Caco-2 (cell line): ENCODE measurements around the gene MRPS21. TPM values are rescaled to one million over a fixed set of nuclear protein-coding genes. Genes with fewer than 3 reads are reported as not detected.

Source experiments
- BruUV-seq: library from RNA; stranded (reverse); fragments of 400-500 nt; replicated peaks from 2 replicates; lab custom pipeline; 2021; lab: Mats Ljungman, UMichigan
- CTCF ChIA-PET: fragments of 300-600 bp; sonication (Branson Sonifier 250); formaldehyde crosslinking; loops from one replicate; lab custom pipeline; 2022; ENCODE audit warnings: antibody characterized with exemption; lab: Charles Lee
- POLR2A ChIA-PET: fragments of 300-600 bp; sonication (Branson Sonifier 250); formaldehyde crosslinking; loops from one replicate; lab custom pipeline; 2022; ENCODE audit warnings: antibody characterized with exemption; lab: Charles Lee
- DNase-seq, 2 experiments: peaks; one replicate each; pipeline versions ENCODE4 v3.0.0 to v3.0.0-alpha.2; 2020 to 2022
- H3K27me3 ChIP-seq: replicated peaks from 2 replicates; pipeline ENCODE4 v1.6.0; 2011; ENCODE audit warnings: low read length; ENCODE audit not compliant: control insufficient read depth, insufficient read depth
- H3K36me3 ChIP-seq: 2 replicates; pipeline ENCODE4 v1.5.1; 2011; ENCODE audit warnings: low read length; ENCODE audit not compliant: control insufficient read depth, insufficient read depth
- H3K4me1 ChIP-seq: fragments of 250-450 bp; sonication (Bioruptor Pico); 2 replicates; pipeline ENCODE4 v1.5.1; 2020; ENCODE audit warnings: mild to moderate bottlenecking
- H3K4me3 ChIP-seq: 2 replicates; pipeline ENCODE4 v1.5.1; 2011; ENCODE audit warnings: low read depth, mild to moderate bottlenecking, control low read depth, low read length
- H3K9me3 ChIP-seq: fragments of 250-450 bp; sonication (Bioruptor Pico); 2 replicates; pipeline ENCODE4 v1.5.1; 2020; ENCODE audit warnings: mild to moderate bottlenecking, moderate library complexity
- H3K27ac Mint-ChIP-seq: one replicate; pipeline ENCODE4 v1.8.0; 2022; ENCODE audit warnings: mixed read lengths; ENCODE audit not compliant: unreplicated experiment
- H3K27me3 Mint-ChIP-seq: one replicate; pipeline ENCODE4 v1.8.0; 2022; ENCODE audit warnings: mixed read lengths; ENCODE audit not compliant: insufficient read depth, unreplicated experiment
- H3K36me3 Mint-ChIP-seq: one replicate; pipeline ENCODE4 v1.8.0; 2022; ENCODE audit warnings: mild to moderate bottlenecking, mixed read lengths; ENCODE audit not compliant: insufficient read depth, unreplicated experiment
- H3K4me1 Mint-ChIP-seq: one replicate; pipeline ENCODE4 v1.8.0; 2022; ENCODE audit warnings: low read depth, mixed read lengths; ENCODE audit not compliant: unreplicated experiment
- H3K4me3 Mint-ChIP-seq: one replicate; pipeline ENCODE4 v1.8.0; 2022; ENCODE audit warnings: mild to moderate bottlenecking, moderate library complexity, mixed read lengths; ENCODE audit not compliant: unreplicated experiment
- H3K9me3 Mint-ChIP-seq: one replicate; pipeline ENCODE4 v1.8.0; 2022; ENCODE audit warnings: mixed read lengths; ENCODE audit not compliant: unreplicated experiment
- intact Hi-C: fragments of 100-400 bp; cut with micrococcal nuclease; formaldehyde crosslinking; loops from one replicate; pipeline ENCODE4 v1.10.0; 2022; ENCODE audit not compliant: unreplicated experiment
- total RNA-seq: library from RNA; stranded (reverse); gene quantifications from 2 replicates; pipeline ENCODE4 v1.2.3, GENCODE V29; 2022
- TF ChIP-seq, protein P1 (sequence below), 2 experiments: fragments of 200-600 bp in 1 of 2; IDR thresholded peaks; 1 replicate in 1 of 2; 2 replicates in 1 of 2; pipeline versions ENCODE4 v1.5.1 to v1.8.0; 2011 to 2022; ENCODE audit warnings: antibody characterized with exemption in 1 of 2, control low read depth in 1 of 2, inconsistent platforms in 1 of 2, low read depth in 1 of 2, low read length in 1 of 2, mild to moderate bottlenecking in 1 of 2, moderate library complexity in 1 of 2; ENCODE audit not compliant: insufficient read depth in 1 of 2, severe bottlenecking in 1 of 2, unreplicated experiment in 1 of 2

MRPS21 gene
- total RNA-seq, 1 experiment from 2014 or later, result 16.7 TPM

DNA sequence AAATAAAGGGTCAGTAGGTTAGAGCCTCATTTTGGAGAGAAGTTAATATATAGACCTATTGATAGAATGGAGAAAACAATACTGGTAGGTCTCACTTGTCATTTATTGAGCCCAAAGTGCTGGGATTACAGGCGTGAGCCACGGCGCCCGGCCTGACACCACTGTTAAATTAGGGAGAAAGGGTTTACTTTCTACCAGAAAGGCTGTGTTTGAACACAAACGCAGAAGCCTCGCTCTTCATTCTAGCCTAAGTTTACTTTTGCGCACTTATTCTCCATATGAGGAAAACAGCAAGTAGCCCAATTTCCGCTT lies 27.0 kb downstream of the MRPS21 start:
- POLR2A ChIA-PET, result interaction anchor here (0.9 to 1.1 kb wide), 2 partner anchors 43 to 310 kb away, joined by 3 to 8 read pairs; partner anchors contain the start of gene RPRD2
- Mint-ChIP-seq H3K9me3 (no peaks in the 10 kb centered on the region), H3K27ac (peak overlapping the region; percentile 93), H3K4me3 (peak overlapping the region; percentile 92), H3K36me3 (peaks cover 47% of the 10 kb centered on the region), H3K27me3 (no peaks in the 10 kb centered on the region), H3K4me1 (no peaks in the 10 kb centered on the region)
- Histone ChIP-seq H3K9me3 (no peaks in the 10 kb centered on the region), H3K36me3 (no peaks in the 10 kb centered on the region; the same call in none of the 2 replicates), H3K4me1 (peaks cover 10% of the 10 kb centered on the region), H3K4me3 (peak overlapping the region; percentile 76), H3K27me3 (no peaks in the 10 kb centered on the region)
- CTCF ChIA-PET, result interaction anchor here (0.6 kb wide), 1 partner anchor 1265 kb away, joined by 3 read pairs; no protein-coding TSS in a partner anchor
- DNase-seq, result no peak
- no TSS peak for BruUV-seq
- TF ChIP-seq, protein P1, sequence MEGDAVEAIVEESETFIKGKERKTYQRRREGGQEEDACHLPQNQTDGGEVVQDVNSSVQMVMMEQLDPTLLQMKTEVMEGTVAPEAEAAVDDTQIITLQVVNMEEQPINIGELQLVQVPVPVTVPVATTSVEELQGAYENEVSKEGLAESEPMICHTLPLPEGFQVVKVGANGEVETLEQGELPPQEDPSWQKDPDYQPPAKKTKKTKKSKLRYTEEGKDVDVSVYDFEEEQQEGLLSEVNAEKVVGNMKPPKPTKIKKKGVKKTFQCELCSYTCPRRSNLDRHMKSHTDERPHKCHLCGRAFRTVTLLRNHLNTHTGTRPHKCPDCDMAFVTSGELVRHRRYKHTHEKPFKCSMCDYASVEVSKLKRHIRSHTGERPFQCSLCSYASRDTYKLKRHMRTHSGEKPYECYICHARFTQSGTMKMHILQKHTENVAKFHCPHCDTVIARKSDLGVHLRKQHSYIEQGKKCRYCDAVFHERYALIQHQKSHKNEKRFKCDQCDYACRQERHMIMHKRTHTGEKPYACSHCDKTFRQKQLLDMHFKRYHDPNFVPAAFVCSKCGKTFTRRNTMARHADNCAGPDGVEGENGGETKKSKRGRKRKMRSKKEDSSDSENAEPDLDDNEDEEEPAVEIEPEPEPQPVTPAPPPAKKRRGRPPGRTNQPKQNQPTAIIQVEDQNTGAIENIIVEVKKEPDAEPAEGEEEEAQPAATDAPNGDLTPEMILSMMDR (IDR thresholded peaks at IDR 0.05; ENCODE audit: insufficient read depth in 1 of 2, low read depth in 1 of 2, low read length in 1 of 2, severe bottlenecking in 1 of 2, unreplicated experiment in 1 of 2), result no peak
- intact Hi-C loops, result no loop called here

DNA sequence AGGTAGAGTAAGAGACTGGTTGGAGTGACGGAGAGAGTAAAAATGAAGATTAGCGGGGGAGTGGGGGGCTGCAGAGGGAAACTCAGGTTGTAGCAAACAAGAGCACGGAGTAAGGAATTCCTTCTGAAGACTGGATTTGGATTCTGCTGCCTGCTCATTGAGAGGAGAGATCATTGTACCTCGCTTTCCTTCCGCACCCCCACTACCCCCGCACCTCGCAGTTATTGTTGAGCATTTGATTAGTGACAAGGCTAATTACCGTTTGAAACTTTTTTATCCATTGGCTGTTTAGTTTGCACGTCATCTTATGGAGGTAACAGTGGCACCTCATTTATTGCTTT lies 28.1 kb downstream of the MRPS21 start:
- Mint-ChIP-seq H3K9me3 (no peaks in the 10 kb centered on the region), H3K4me1 (no peaks in the 10 kb centered on the region), H3K27me3 (no peaks in the 10 kb centered on the region), H3K36me3 (peaks cover 59% of the 10 kb centered on the region), H3K4me3 (peak overlapping the region; percentile 92), H3K27ac (peak overlapping the region; percentile 93)
- no peaks in the 10 kb centered on the region for H3K27me3 ChIP-seq
- no peak for DNase-seq
- peaks cover 1% of the 10 kb centered on the region for H3K36me3 ChIP-seq
- TF ChIP-seq, protein P1 (IDR thresholded peaks at IDR 0.05; ENCODE audit: insufficient read depth in 1 of 2, low read depth in 1 of 2, low read length in 1 of 2, severe bottlenecking in 1 of 2, unreplicated experiment in 1 of 2), result no peak
- ChIA-PET POLR2A (interaction anchor here (1.1 kb wide), 1 partner anchor 42 kb away, joined by 8 read pairs; the partner anchor contains the start of gene RPRD2), CTCF (no interaction called here)
- H3K9me3 ChIP-seq, result no peaks in the 10 kb centered on the region
- H3K4me1 ChIP-seq, result peaks cover 10% of the 10 kb centered on the region
- H3K4me3 ChIP-seq, result peak overlapping the region; percentile 76
- BruUV-seq, result TSS peak; percentile 91
- intact Hi-C loops, result no loop called here

DNA sequence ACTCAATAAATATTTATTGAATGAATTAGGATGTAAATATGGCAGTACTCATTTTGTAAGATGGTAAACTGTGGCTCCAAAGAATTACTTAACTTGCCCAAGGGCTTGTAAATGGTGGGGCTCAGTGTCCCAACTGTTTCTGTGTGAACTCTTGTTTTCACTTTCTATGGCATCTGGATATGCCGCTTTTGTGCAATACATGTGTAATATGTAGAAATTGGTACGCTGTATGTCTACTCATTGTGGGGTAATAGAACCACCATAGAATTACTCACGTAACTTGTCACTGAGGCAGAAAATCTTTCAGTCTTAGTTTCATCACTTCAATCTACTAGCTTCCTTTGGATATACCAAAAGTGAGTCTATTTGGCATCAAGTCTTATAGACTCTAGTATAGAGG lies 28.6 kb downstream of the MRPS21 start:
- intact Hi-C loops, result no loop called here
- Histone ChIP-seq H3K4me3 (peak overlapping the region; percentile 76), H3K36me3 (peaks cover 1% of the 10 kb centered on the region), H3K4me1 (peaks cover 10% of the 10 kb centered on the region), H3K27me3 (no peaks in the 10 kb centered on the region), H3K9me3 (no peaks in the 10 kb centered on the region)
- peak overlapping the region; percentile 92 for H3K4me3 Mint-ChIP-seq
- TF ChIP-seq, protein P1 (IDR thresholded peaks at IDR 0.05; ENCODE audit: insufficient read depth in 1 of 2, low read depth in 1 of 2, low read length in 1 of 2, severe bottlenecking in 1 of 2, unreplicated experiment in 1 of 2), result no peak
- no peaks in the 10 kb centered on the region for H3K9me3 Mint-ChIP-seq
- H3K27me3 Mint-ChIP-seq, result no peaks in the 10 kb centered on the region
- peak overlapping the region; percentile 93 for H3K27ac Mint-ChIP-seq
- no TSS peak for BruUV-seq
- peak in 1 of 2 experiments; percentile 13 for DNase-seq
- CTCF ChIA-PET, result no interaction called here
- peaks cover 64% of the 10 kb centered on the region for H3K36me3 Mint-ChIP-seq
- no peaks in the 10 kb centered on the region for H3K4me1 Mint-ChIP-seq
- POLR2A ChIA-PET, result no interaction called here
